Fibroblast of lung (primary cell): ENCODE measurements around the gene ROGDI.

ENCODE experiments used
- CTCF ChIP-seq, 2 donors: IDR thresholded peaks in 1 of 2; conservative IDR thresholded peaks in 1 of 2; 1 replicate in 1 of 2; 2 replicates in 1 of 2; pipeline ENCODE4 v1.5.1; 2011 to 2012; ENCODE audit warnings: low read length in 2 of 2, control low read depth in 1 of 2, inconsistent platforms in 1 of 2, low read depth in 1 of 2, mild to moderate bottlenecking in 1 of 2
- EZH2 ChIP-seq: IDR thresholded peaks from 2 replicates; pipeline ENCODE4 v1.5.1; 2012; ENCODE audit warnings: low read length, control low read depth, mild to moderate bottlenecking; ENCODE audit errors: missing control alignments

DNA sequence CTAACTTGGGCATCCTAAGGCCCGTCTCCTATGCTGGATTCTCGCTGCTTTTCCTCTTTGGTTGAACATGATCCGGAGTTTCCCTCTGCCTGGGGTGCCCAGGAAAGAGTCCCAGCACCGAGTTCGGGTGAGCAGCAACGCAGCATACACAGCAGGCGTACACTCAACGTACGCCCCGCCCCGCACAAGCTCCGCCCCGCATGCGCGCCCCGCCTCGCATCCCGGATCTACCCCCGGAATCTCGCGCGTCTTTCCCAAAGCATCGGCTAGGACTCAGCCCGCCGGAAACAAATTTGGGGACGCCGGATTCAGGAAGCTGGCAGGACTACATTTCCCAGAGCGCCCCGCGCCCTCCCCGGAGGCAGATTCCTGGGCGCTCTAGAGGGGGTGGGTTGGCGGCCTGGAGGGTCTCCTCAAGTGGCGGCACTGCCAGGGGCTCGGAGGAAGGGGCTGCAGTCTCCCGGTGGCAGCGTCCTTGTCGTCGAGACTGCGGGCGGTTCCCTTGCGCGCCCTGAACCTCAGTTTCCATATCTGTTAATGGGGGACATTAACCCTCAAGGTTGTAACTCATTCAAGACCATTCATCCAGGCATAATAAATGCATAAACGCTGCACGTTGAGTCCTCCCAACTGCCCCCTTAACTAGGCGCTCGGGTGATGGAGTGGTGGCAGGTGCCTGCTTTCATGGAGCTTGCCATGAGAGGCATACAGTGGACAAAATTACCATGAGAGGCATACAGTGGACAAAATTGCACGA is 33.7 kb downstream of the ROGDI start:
- no peak for TF ChIP-seq CTCF (conservative IDR thresholded peaks at IDR 0.05 in 1 of 2, IDR thresholded peaks at IDR 0.05 in 1 of 2; ENCODE audit: low read depth in 1 of 2, low read length in 2 of 2)
- TF ChIP-seq EZH2 = no peak
